Kidney (tissue), 14 donors: Measurements from ENCODE around the gene SCART1. TPM values are rescaled to one million over a fixed set of nuclear protein-coding genes. Genes with fewer than 3 reads are reported as not detected.

Experiments used
- DNase-seq, 5 donors: peaks; one replicate each; pipeline ENCODE4 v3.0.0-alpha.2; 2013 to 2020
- FAIRE-seq: peaks from 2 replicates; lab custom pipeline; 2012; peaks lifted over from hg19 to GRCh38; lab: Jason Lieb, UNC
- H3K27ac ChIP-seq, 2 donors: one replicate each; pipeline ENCODE4 v1.7.0; 2013; ENCODE audit warnings: low read depth in 2 of 2, low read length in 2 of 2, inconsistent platforms in 1 of 2
- H3K27me3 ChIP-seq: one replicate; pipeline ENCODE4 v1.7.1; 2013; ENCODE audit warnings: low read length, inconsistent platforms; ENCODE audit not compliant: control insufficient read depth, insufficient read depth
- H3K36me3 ChIP-seq, 3 donors: one replicate each; pipeline versions ENCODE4 v1.7.0 to v1.7.1; 2013; ENCODE audit warnings: low read length in 3 of 3, control low read depth in 1 of 3, inconsistent platforms in 1 of 3; ENCODE audit not compliant: insufficient read depth in 3 of 3, control insufficient read depth in 2 of 3
- H3K4me1 ChIP-seq, 3 donors: one replicate each; pipeline versions ENCODE4 v1.7.0 to v1.7.1; 2013; ENCODE audit warnings: low read length in 3 of 3, inconsistent platforms in 1 of 3, low read depth in 1 of 3; ENCODE audit not compliant: control insufficient read depth in 2 of 3, insufficient read depth in 2 of 3
- H3K4me3 ChIP-seq, 3 donors: one replicate each; pipeline versions ENCODE4 v1.7.0 to v1.8.1; 2013; ENCODE audit warnings: low read length in 3 of 3, control low read depth in 1 of 3, inconsistent platforms in 1 of 3
- H3K9ac ChIP-seq, 3 donors: one replicate each; pipeline versions ENCODE4 v1.7.0 to v1.7.1; 2013; ENCODE audit warnings: low read length in 3 of 3, control low read depth in 1 of 3, inconsistent platforms in 1 of 3
- H3K9me3 ChIP-seq, 3 donors: one replicate each; pipeline versions ENCODE4 v1.7.0 to v1.7.1; 2013; ENCODE audit warnings: low read length in 3 of 3, control low read depth in 1 of 3, inconsistent platforms in 1 of 3; ENCODE audit not compliant: control insufficient read depth in 2 of 3, insufficient read depth in 1 of 3
- intact Hi-C: fragments of 100-400 bp; cut with DNase I; formaldehyde crosslinking; loops from one replicate; pipeline ENCODE4 v1.11.1; 2022
- polyA plus RNA-seq: library from polyadenylated mRNA; stranded (reverse); fragments of 350-450 nt; fragmentation: Illumina TruSeq; extraction: RNeasy Lipid Tissue Mini Kit (QIAGEN cat#74804); gene quantifications from one replicate; pipeline ENCODE4 v1.2.3, GENCODE V29; 2014; ENCODE audit warnings: low read depth, low replicate concordance; ENCODE audit not compliant: insufficient read depth
- total RNA-seq: library from RNA; stranded (reverse); fragmentation: NEBNext Ultra II Directional; extraction: Animal tissue kit (Norgen Biotek cat#: 25700); gene quantifications from one replicate; pipeline ENCODE4 v1.2.1, GENCODE V29; 2021
- TF ChIP-seq, protein P1 (sequence below): IDR thresholded peaks from 3 replicates; pipeline ENCODE4 v1.5.1; 2012; ENCODE audit warnings: mild to moderate bottlenecking, moderate library complexity, borderline replicate concordance; ENCODE audit not compliant: insufficient read depth; ENCODE audit errors: extremely low read depth
- donor health status: control.
- donor health status: control.
- donor health status: control.
- donor health status: control.
- donor health status: control.
- donor health status: DM: yes; HTN: yes; CAD: no.
- donor health status: Normal renal cell carcinoma (clear cell type).

SCART1 gene
- total and polyA plus RNA-seq, 2 donors from 2014 or later: 0.37 to 3.9 TPM

DNA sequence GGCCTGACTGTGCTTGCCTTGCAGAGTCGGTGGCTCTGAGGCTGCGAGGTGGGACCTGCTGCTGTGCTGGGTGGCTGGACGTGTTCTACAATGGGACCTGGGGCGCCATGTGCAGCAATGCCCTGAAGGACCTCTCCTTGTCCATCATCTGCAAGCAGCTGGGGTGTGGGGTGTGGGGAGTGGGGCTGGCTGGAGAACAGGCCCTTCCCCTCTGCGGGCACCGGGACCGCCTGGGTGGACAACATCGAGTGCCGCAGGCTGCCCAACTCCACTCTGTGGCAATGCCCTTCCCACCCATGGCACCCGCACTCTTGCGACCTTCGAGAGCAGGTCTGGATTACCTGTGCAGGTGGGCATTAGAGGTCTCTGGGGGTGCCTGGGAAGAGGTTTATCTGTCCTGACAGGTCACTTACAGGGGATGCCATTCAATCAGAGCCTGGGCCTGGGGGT, 10.9 kb downstream of the SCART1 start:
- TF ChIP-seq, protein P1, sequence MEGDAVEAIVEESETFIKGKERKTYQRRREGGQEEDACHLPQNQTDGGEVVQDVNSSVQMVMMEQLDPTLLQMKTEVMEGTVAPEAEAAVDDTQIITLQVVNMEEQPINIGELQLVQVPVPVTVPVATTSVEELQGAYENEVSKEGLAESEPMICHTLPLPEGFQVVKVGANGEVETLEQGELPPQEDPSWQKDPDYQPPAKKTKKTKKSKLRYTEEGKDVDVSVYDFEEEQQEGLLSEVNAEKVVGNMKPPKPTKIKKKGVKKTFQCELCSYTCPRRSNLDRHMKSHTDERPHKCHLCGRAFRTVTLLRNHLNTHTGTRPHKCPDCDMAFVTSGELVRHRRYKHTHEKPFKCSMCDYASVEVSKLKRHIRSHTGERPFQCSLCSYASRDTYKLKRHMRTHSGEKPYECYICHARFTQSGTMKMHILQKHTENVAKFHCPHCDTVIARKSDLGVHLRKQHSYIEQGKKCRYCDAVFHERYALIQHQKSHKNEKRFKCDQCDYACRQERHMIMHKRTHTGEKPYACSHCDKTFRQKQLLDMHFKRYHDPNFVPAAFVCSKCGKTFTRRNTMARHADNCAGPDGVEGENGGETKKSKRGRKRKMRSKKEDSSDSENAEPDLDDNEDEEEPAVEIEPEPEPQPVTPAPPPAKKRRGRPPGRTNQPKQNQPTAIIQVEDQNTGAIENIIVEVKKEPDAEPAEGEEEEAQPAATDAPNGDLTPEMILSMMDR: no peak
- intact Hi-C loops: no loop called here
- no peak overlapping the region for H3K4me3 ChIP-seq
- no peaks in the 10 kb centered on the region for H3K9me3 ChIP-seq
- H3K9ac ChIP-seq: no peak overlapping the region
- no peaks in the 10 kb centered on the region for H3K4me1 ChIP-seq
- no peak overlapping the region for H3K27ac ChIP-seq
- DNase-seq: peak in 2 of 5 donors; percentile 4 to 57
- FAIRE-seq: no peak
- no peaks in the 10 kb centered on the region for H3K27me3 ChIP-seq
- peaks cover 0 to 4% (median 0%) of the 10 kb centered on the region in 3 donors for H3K36me3 ChIP-seq

DNA sequence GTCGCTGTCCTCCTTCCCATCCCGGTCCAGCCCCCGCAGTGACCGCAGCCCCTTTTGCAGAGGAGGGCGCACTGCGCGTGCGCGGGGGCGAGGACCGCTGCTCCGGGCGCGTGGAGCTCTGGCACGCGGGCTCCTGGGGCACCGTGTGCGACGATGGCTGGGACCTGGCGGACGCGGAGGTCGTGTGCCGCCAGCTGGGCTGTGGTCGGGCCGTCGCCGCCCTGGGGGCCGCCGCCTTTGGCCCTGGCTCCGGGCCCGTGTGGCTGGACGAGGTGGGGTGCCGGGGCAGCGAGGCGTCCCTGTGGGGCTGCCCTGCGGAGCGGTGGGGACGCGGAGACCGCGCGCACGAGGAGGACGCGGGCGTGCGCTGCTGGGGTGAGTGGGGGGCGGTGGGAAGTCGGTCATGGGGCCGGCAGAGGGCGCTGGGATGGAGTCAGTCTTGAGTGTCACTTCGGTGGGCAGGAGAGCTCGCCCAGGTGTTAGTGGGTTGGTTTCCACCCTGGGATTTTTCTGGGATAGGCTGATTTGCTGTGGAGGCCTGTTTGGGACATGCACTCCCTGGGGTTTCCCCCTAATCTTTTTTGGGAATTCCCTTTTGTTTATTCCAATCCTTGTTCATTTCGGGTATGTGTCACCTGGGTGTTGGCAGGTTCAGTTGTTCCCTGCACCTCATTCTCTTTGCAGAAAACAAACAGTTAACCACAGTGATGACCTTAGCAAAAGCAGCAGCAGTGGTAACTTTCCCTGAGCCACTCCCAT, 11.6 kb downstream of the SCART1 start:
- TF ChIP-seq, protein P1: no peak
- Histone ChIP-seq H3K27ac (no peak overlapping the region), H3K9ac (no peak overlapping the region), H3K9me3 (no peaks in the 10 kb centered on the region), H3K4me3 (no peak overlapping the region), H3K27me3 (no peaks in the 10 kb centered on the region), H3K4me1 (no peaks in the 10 kb centered on the region), H3K36me3 (peaks cover 0 to 4% (median 0%) of the 10 kb centered on the region in 3 donors)
- DNase-seq (no peak), FAIRE-seq (no peak)
- intact Hi-C loops: no loop called here

DNA sequence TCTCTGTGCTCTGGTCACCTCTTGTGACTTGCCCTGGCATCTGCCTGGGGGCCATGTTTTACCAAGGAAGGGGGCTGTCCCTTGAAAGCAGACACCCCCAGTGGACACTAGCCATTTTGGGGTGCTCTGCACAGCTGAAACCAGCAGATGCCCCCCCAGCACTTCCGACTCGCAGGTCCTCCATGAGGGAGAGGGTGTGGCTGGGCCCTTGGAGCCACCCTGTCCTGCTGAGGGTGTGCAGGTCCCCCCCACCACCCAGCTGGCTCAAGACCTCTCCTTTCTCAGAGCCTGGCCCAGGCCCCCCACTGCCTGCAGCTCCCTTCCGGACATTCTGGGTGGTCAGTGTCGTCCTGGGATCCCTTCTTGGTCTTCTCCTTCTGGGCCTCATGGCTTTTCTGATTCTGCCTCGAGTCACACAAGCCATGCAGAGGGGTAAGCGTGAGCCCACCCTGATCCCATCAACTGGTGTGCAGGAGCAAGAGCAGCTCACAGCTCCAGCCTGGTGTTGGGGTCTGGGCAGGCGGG, 12.3 kb downstream of the SCART1 start:
- Histone ChIP-seq H3K27me3 (no peaks in the 10 kb centered on the region), H3K27ac (no peak overlapping the region), H3K4me1 (no peaks in the 10 kb centered on the region), H3K36me3 (peaks cover 0 to 6% (median 0%) of the 10 kb centered on the region in 3 donors), H3K9ac (no peak overlapping the region), H3K9me3 (no peaks in the 10 kb centered on the region), H3K4me3 (no peak overlapping the region)
- DNase-seq: no peak
- intact Hi-C loops: no loop called here
- TF ChIP-seq, protein P1: no peak
- no peak for FAIRE-seq
